ENCODE measurements around the gene LRRC26.

LRRC26 gene

GRCh38 chr9:137166380-137167229, 3.2 kb downstream of the LRRC26 start:
- no peak for DNase-seq

GRCh38 chr9:137165250-137165836, 4.5 kb downstream of the LRRC26 start:
- no peak for DNase-seq

- DNase-seq, result no peak
These were observed 5.2 kb downstream of the LRRC26 start for GRCh38 chr9:137164370-137165249.

- no peak for DNase-seq
These were observed 6.0 kb downstream of the LRRC26 start for GRCh38 chr9:137163805-137164204.

GRCh38 chr9:137163365-137163715, 6.5 kb downstream of the LRRC26 start:
- no peak for DNase-seq

- DNase-seq, result peak in 1 of 2 donors; percentile 23
These were observed 7.1 kb downstream of the LRRC26 start for GRCh38 chr9:137162505-137163364.

- DNase-seq, result no peak
These were observed 8.0 kb downstream of the LRRC26 start for GRCh38 chr9:137161558-137162486.

- no peak for DNase-seq
These were observed 8.9 kb downstream of the LRRC26 start for GRCh38 chr9:137160716-137161557.

GRCh38 chr9:137160054-137160425, 9.8 kb downstream of the LRRC26 start:
- no peak for DNase-seq

GRCh38 chr9:137159105-137160053, 10.5 kb downstream of the LRRC26 start:
- no peak for DNase-seq

GRCh38 chr9:137158625-137159024, 11.2 kb downstream of the LRRC26 start:
- DNase-seq, result no peak

- DNase-seq, result no peak
These were observed 12.0 kb downstream of the LRRC26 start for GRCh38 chr9:137157618-137158415.

GRCh38 chr9:137156567-137157375, 13.1 kb downstream of the LRRC26 start:
- peak; percentile 41 to 61 for DNase-seq

- DNase-seq, result no peak
These were observed 16.9 kb downstream of the LRRC26 start for GRCh38 chr9:137152844-137153405.

- DNase-seq, result peak; percentile 32 to 53
These were observed 19.0 kb downstream of the LRRC26 start for GRCh38 chr9:137150617-137151457.
